Ovary (tissue), 9 donors: Measurements from ENCODE around the gene PIGU. TPM values are rescaled to one million over a fixed set of nuclear protein-coding genes. Genes with fewer than 3 reads are reported as not detected.

Experiments used
- DNase-seq, 5 donors: peaks; one replicate each; pipeline ENCODE4 v3.0.0-alpha.2; 2019 to 2020
- H3K27ac ChIP-seq, 2 donors: fragments of 200-600 bp; one replicate each; pipeline versions ENCODE4 v1.5.1 to v1.8.0; 2019 to 2022
- H3K27me3 ChIP-seq: fragments of 200-600 bp; one replicate; pipeline ENCODE4 v1.8.0; 2022
- H3K36me3 ChIP-seq: fragments of 200-600 bp; sonication (generic); one replicate; pipeline ENCODE4 v1.5.1; 2019
- H3K4me1 ChIP-seq: one replicate; pipeline ENCODE4 v1.8.1; 2013; ENCODE audit warnings: mild to moderate bottlenecking, moderate library complexity; ENCODE audit not compliant: insufficient read depth
- H3K4me3 ChIP-seq: fragments of 200-600 bp; sonication (generic); one replicate; pipeline ENCODE4 v1.5.1; 2017
- H3K9me3 ChIP-seq, 2 donors: fragments of 200-600 bp in 1 of 2; sonication (generic) in 1 of 2; one replicate each; pipeline versions ENCODE4 v1.5.1 to v1.8.1; 2013 to 2019; ENCODE audit warnings: mild to moderate bottlenecking in 1 of 2, moderate library complexity in 1 of 2
- CTCF ChIP-seq, 3 donors: fragments of 450-650 bp in 2 of 3; fragments of 200-600 bp in 1 of 3; IDR thresholded peaks; one replicate each; pipeline versions ENCODE4 v1.5.1 to v1.8.0; 2016 to 2022; ENCODE audit warnings: antibody characterized with exemption in 3 of 3, mild to moderate bottlenecking in 1 of 3
- EP300 ChIP-seq: sonication (generic); formaldehyde crosslinking; IDR thresholded peaks from one replicate; pipeline ENCODE4 v1.6.1; 2017; ENCODE audit warnings: antibody characterized with exemption
- POLR2A ChIP-seq: fragments of 450-650 bp; IDR thresholded peaks from one replicate; pipeline ENCODE4 v1.6.1; 2017; ENCODE audit warnings: antibody characterized with exemption, mild to moderate bottlenecking, moderate library complexity
- WGBS, 3 donors: extraction: QIAGEN DNeasy Blood & Tissue Kit in 1 of 3; methylation state at CpG; one replicate each; pipeline versions ENCODE4 v1.1.5 to v1.1.7; 2013 to 2017; 5-methylcytosine and 5-hydroxymethylcytosine counted together
- intact Hi-C, 4 donors: fragments of 100-400 bp; cut with DNase I; formaldehyde crosslinking; loops; one replicate each; pipeline versions ENCODE4 v1.11.0 to v1.15.1; 2022 to 2023
- polyA plus RNA-seq, 2 donors: library from polyadenylated mRNA; stranded (reverse); fragments of 200-250 nt in 1 of 2; fragments of 350-450 nt in 1 of 2; fragmentation: Illumina TruSeq in 1 of 2; extraction: RNeasy Lipid Tissue Mini Kit (QIAGEN cat#74804) in 1 of 2; gene quantifications; one replicate each; pipeline ENCODE4 v1.2.3, GENCODE V29; 2013 to 2014
- total RNA-seq, 7 donors: library from RNA; depleted of rRNA in 2 of 7; stranded (reverse); fragments of >200 nt in 2 of 7; fragmentation: NEBNext Ultra II Directional in 3 of 7; extraction: Animal tissue kit (Norgen Biotek cat#: 25700) in 3 of 7; gene quantifications; one replicate each; pipeline versions ENCODE4 v1.1.0 to v1.2.4, GENCODE V29; 2016 to 2023
- donor health status: DM: no; HTN: no; CAD: no; lungs with moderate emphysema.
- donor health status: DM: no; HTN: no; CAD: no.
- donor health status: Bipolar disorder and iron deficiency.
- donor health status: DM: yes; HTN: yes; CAD: no.
- donor health status: DM: no; HTN: no; CAD: no.
- donor health status: DM: yes; HTN: yes; CAD: no.

The PIGU gene
- total and polyA plus RNA-seq, 9 donors = 14.4 to 61.4 (median 20.9) TPM

DNA sequence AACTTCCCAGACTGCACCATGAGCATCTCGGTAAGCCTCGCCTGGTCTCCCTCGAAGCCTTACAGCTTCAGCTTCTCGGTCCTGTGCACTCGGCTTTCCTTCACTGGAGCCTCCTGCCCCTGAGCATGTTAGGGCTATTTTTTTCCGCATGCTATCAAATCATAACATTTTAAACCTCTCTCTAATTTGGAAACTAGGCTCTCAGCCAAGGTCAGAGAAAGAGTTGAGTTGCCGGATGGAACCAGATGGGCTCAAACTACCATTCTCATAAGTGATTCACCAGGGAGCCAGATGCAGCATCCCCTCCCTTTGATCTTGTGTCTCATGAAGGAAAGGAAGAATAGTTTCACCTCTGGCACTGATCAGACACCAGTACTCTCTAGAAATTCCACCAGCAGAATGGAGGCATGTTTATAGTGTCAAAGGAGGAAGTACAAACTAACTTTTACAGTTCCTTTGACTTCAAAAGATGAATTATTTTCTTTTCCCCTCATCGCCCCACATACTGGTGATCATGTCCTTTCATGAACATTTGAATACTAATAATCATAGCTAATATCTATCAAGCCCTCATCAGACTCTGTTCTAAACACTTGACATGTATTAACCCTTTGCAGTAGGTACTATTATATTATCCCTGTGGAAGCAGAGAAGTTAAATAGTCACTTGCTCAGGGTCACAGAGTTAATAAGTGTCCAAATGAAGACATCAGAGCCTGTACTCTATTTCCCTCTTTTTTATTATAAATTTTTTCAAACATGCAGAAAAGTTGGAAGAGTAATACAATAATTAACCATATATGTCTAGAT, 71.7 kb downstream of the PIGU start:
- WGBS, 3 donors = 41 to 50% (median 42%) methylated on average over 8 of the region's 8 CpGs
- Histone ChIP-seq H3K27ac (no peak overlapping the region), H3K4me3 (no peak overlapping the region), H3K4me1 (peaks cover 4% of the 10 kb centered on the region), H3K9me3 (no peaks in the 10 kb centered on the region), H3K27me3 (no peaks in the 10 kb centered on the region), H3K36me3 (no peaks in the 10 kb centered on the region)
- DNase-seq = no peak
- TF ChIP-seq EP300 = no peak
- TF ChIP-seq CTCF (IDR thresholded peaks at IDR 0.05) = no peak
- no peak for TF ChIP-seq POLR2A
- intact Hi-C loops = no loop called here

GRCh38 chr20:34600892-34601653, 75.8 kb downstream of the PIGU start:
- no peak for DNase-seq
- Histone ChIP-seq H3K27ac (no peak overlapping the region), H3K36me3 (no peaks in the 10 kb centered on the region), H3K9me3 (no peaks in the 10 kb centered on the region), H3K4me1 (peaks cover 4% of the 10 kb centered on the region), H3K27me3 (no peaks in the 10 kb centered on the region), H3K4me3 (no peak overlapping the region)
- 30 to 35% (median 35%) methylated on average over 9 of the region's 9 CpGs for WGBS, 3 donors
- TF ChIP-seq EP300 (no peak), CTCF (IDR thresholded peaks at IDR 0.05) (no peak), POLR2A (no peak)
- intact Hi-C loops = no loop called here

GRCh38 chr20:34595377-34596184, 81.3 kb downstream of the PIGU start:
- intact Hi-C loops = no loop called here
- no peak for DNase-seq
- 84 to 87% (median 87%) methylated on average over 9 of the region's 9 CpGs for whole genome bisulfite sequencing, 3 donors
- TF ChIP-seq POLR2A = no peak
- no peak for TF ChIP-seq EP300
- no peak for TF ChIP-seq CTCF (IDR thresholded peaks at IDR 0.05)
- Histone ChIP-seq H3K27me3 (no peaks in the 10 kb centered on the region), H3K27ac (no peak overlapping the region), H3K9me3 (no peaks in the 10 kb centered on the region), H3K4me3 (no peak overlapping the region), H3K36me3 (no peaks in the 10 kb centered on the region), H3K4me1 (no peaks in the 10 kb centered on the region)

DNA sequence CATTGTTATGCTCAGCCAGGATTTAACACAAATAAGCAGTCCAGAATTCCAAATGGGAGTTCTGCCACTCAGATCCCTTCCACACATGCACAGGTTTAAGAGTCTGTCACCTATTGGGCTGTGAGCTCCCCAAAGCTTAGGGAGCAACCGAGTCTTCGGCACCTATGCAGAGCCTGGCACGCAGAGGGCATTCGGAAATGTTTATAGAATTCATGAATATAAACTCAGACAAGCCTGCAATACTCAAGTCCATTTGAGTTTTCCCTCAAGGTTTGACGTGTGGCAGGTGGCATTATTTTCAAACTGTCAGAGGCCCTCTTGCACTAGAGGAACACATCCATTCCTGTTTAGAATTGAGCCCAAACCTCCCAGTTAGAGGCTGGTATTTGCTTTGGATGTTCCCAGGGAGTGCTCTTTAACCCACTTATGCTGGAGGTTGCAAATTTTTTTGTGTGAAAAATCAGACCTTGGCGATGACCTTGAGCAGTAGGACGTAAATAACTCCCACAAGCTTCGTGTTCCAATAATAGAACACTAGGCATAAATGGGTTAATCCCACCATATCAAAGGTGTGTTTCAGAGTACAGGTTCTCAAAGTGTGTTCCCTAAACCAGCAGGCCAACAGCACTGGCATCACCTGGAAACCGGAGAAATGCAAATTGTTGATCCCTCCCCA, 90.3 kb downstream of the PIGU start:
- no peaks in the 10 kb centered on the region for H3K36me3 ChIP-seq
- intact Hi-C loops = no loop called here
- WGBS, 3 donors = 41 to 63% (median 54%) methylated on average over 9 of the region's 9 CpGs
- H3K4me1 ChIP-seq = peaks cover 13% of the 10 kb centered on the region
- no peaks in the 10 kb centered on the region for H3K27me3 ChIP-seq
- no peak for TF ChIP-seq POLR2A
- no peak for TF ChIP-seq CTCF (IDR thresholded peaks at IDR 0.05)
- TF ChIP-seq EP300 = no peak
- no peak for DNase-seq
- H3K27ac ChIP-seq = no peak overlapping the region
- H3K9me3 ChIP-seq = no peaks in the 10 kb centered on the region
- H3K4me3 ChIP-seq = no peak overlapping the region
